ENCODE results near the gene POLD3. TPM values are rescaled to one million over a fixed set of nuclear protein-coding genes. Genes with fewer than 3 reads are reported as not detected.

The POLD3 gene
- total RNA-seq (2022), result 45.8 and 49.7 TPM in 2 replicates
- percentile 89 among the genes with signal in this experiment for Bru-seq, nascent RNA
- BruChase-seq, experiment 1, labeled RNA remaining after a 2-hour chase, result percentile 90 among the genes with signal in this experiment
- percentile 76 among the genes with signal in this experiment for BruChase-seq, experiment 2, labeled RNA remaining after a 6-hour chase
- long read RNA-seq, transcript POLD3-201 (12 exons, 3,821 nt), result major isoform, 68 of 97 reads
- long read RNA-seq, partial matches to known transcripts, result 3 of 97 reads
- long read RNA-seq, other reads (novel, unspliced or antisense), result 26 of 97 reads

- no peaks in the 10 kb centered on the region; the same call in 1 of the 2 replicates for H3K36me3 ChIP-seq (ENCODE audit: control insufficient read depth, insufficient read depth, low read length)
- H3K9me3 ChIP-seq, result 0 out of 2 replicates have a peak, but pooled peaks cover 5% of the 10 kb centered on the region
- Mint-ChIP-seq H3K4me3 (ENCODE audit: unreplicated experiment) (peak within 1 kb of the TSS; percentile 84), H3K27ac (ENCODE audit: unreplicated experiment) (peak within 1 kb of the TSS; percentile 92), H3K9me3 (ENCODE audit: unreplicated experiment) (no peaks in the 10 kb centered on the region), H3K4me1 (ENCODE audit: low read depth, unreplicated experiment) (peaks cover 19% of the 10 kb centered on the region), H3K36me3 (ENCODE audit: insufficient read depth, unreplicated experiment) (peaks cover 30% of the 10 kb centered on the region), H3K27me3 (ENCODE audit: insufficient read depth, unreplicated experiment) (no peaks in the 10 kb centered on the region)
- peak within 1 kb of the TSS; percentile 57 for H3K4me3 ChIP-seq (ENCODE audit: low read depth, low read length)
- H3K4me1 ChIP-seq, result peaks cover 18% of the 10 kb centered on the region
- TF ChIP-seq CTCF (IDR thresholded peaks at IDR 0.05; ENCODE audit: insufficient read depth in 1 of 2, low read depth in 1 of 2, low read length in 1 of 2, severe bottlenecking in 1 of 2, unreplicated experiment in 1 of 2), result no peak
- BruUV-seq (replicated peaks), result no TSS peak
- no peaks in the 10 kb centered on the region for H3K27me3 ChIP-seq (replicated peaks; ENCODE audit: control insufficient read depth, insufficient read depth, low read length)
- peak; percentile 98 to 99 for DNase-seq
- POLR2A ChIA-PET, result interaction anchor here (0.7 to 2.4 kb wide), 4 partner anchors 15 to 256 kb away, joined by 3 to 15 read pairs (median 3); partner anchors contain the start of gene LIPT2
- CTCF ChIA-PET, result interaction anchor here (0.6 to 1.8 kb wide), 9 partner anchors 11 to 749 kb away, joined by 3 to 6 read pairs (median 4); no protein-coding TSS in a partner anchor
- intact Hi-C loops (cut with micrococcal nuclease; ENCODE audit: unreplicated experiment), result loop anchor here (1.0 kb wide), 1 partner anchor 99 kb away; the partner anchor contains the start of gene LIPT2
These were observed at the start of gene POLD3 for GRCh38 chr11:74592441-74593362. Gene POLD3 (plus strand): TSS chr11:74592582. CDS start chr11:74592659, 77 bp downstream.

GRCh38 chr11:74543991-74544390 is 48.4 kb upstream of the POLD3 start:
- Histone ChIP-seq H3K4me1 (no peaks in the 10 kb centered on the region), H3K9me3 (peaks cover 41% of the 10 kb centered on the region), H3K4me3 (ENCODE audit: low read depth, low read length) (no peak overlapping the region), H3K36me3 (ENCODE audit: control insufficient read depth, insufficient read depth, low read length) (peaks cover 2% of the 10 kb centered on the region; the same call in 1 of the 2 replicates), H3K27me3 (replicated peaks; ENCODE audit: control insufficient read depth, insufficient read depth, low read length) (no peaks in the 10 kb centered on the region)
- ChIA-PET POLR2A (no interaction called here), CTCF (interaction anchor here (1.3 kb wide), 1 partner anchor 90 kb away, joined by 3 read pairs; no protein-coding TSS in a partner anchor)
- Mint-ChIP-seq H3K9me3 (ENCODE audit: unreplicated experiment) (peaks cover 55% of the 10 kb centered on the region), H3K36me3 (ENCODE audit: insufficient read depth, unreplicated experiment) (no peaks in the 10 kb centered on the region), H3K4me1 (ENCODE audit: low read depth, unreplicated experiment) (no peaks in the 10 kb centered on the region), H3K4me3 (ENCODE audit: unreplicated experiment) (no peak overlapping the region), H3K27me3 (ENCODE audit: insufficient read depth, unreplicated experiment) (no peaks in the 10 kb centered on the region), H3K27ac (ENCODE audit: unreplicated experiment) (no peak overlapping the region)
- TF ChIP-seq CTCF (IDR thresholded peaks at IDR 0.05; ENCODE audit: insufficient read depth in 1 of 2, low read depth in 1 of 2, low read length in 1 of 2, severe bottlenecking in 1 of 2, unreplicated experiment in 1 of 2), result no peak
- intact Hi-C loops (cut with micrococcal nuclease; ENCODE audit: unreplicated experiment), result no loop called here
- peak; percentile 56 to 63 for DNase-seq
- BruUV-seq (replicated peaks), result no TSS peak

GRCh38 chr11:74546752-74547151 is 45.6 kb upstream of the POLD3 start:
- H3K4me3 Mint-ChIP-seq (ENCODE audit: unreplicated experiment), result no peak overlapping the region

More at GRCh38 chr11:74546752-74547151, 45.6 kb upstream of the POLD3 start:
- TF ChIP-seq CTCF (IDR thresholded peaks at IDR 0.05; ENCODE audit: insufficient read depth in 1 of 2, low read depth in 1 of 2, low read length in 1 of 2, severe bottlenecking in 1 of 2, unreplicated experiment in 1 of 2), result no peak
- H3K9me3 ChIP-seq, result peaks cover 35% of the 10 kb centered on the region
- H3K4me1 ChIP-seq, result no peaks in the 10 kb centered on the region
- Mint-ChIP-seq H3K36me3 (ENCODE audit: insufficient read depth, unreplicated experiment) (no peaks in the 10 kb centered on the region), H3K27ac (ENCODE audit: unreplicated experiment) (no peak overlapping the region), H3K4me1 (ENCODE audit: low read depth, unreplicated experiment) (no peaks in the 10 kb centered on the region), H3K9me3 (ENCODE audit: unreplicated experiment) (peaks cover 33% of the 10 kb centered on the region), H3K27me3 (ENCODE audit: insufficient read depth, unreplicated experiment) (no peaks in the 10 kb centered on the region)
- DNase-seq, result no peak
- peaks cover 2% of the 10 kb centered on the region; the same call in 1 of the 2 replicates for H3K36me3 ChIP-seq (ENCODE audit: control insufficient read depth, insufficient read depth, low read length)
- no TSS peak for BruUV-seq (replicated peaks)
- no peaks in the 10 kb centered on the region for H3K27me3 ChIP-seq (replicated peaks; ENCODE audit: control insufficient read depth, insufficient read depth, low read length)
- no peak overlapping the region for H3K4me3 ChIP-seq (ENCODE audit: low read depth, low read length)
- CTCF ChIA-PET, result interaction anchor here (0.7 to 1.4 kb wide), 2 partner anchors 24 to 54 kb away, joined by 3 to 5 read pairs; partner anchors contain the start of gene LIPT2
- POLR2A ChIA-PET, result interaction anchor here (0.6 kb wide), 1 partner anchor 97 kb away, joined by 6 read pairs; no protein-coding TSS in a partner anchor
- intact Hi-C loops (cut with micrococcal nuclease; ENCODE audit: unreplicated experiment), result no loop called here

All from Caco-2 (cell line).